Stimulated activated CD8-positive, alpha-beta memory T cell treated with anti-CD3 and anti-CD28 coated beads, Interleukin-15, amount 100 ng/mL, for 1 hour (primary cell): Measurements from ENCODE around the gene PPP1R1B.
A peak's percentile ranks its signal among the peaks of the same experiment; 100 is the strongest.

Source experiments
- DNase-seq: peaks from one replicate; pipeline ENCODE4 v3.0.0-alpha.2; 2020; ENCODE audit warnings: low read depth

The PPP1R1B gene

DNA sequence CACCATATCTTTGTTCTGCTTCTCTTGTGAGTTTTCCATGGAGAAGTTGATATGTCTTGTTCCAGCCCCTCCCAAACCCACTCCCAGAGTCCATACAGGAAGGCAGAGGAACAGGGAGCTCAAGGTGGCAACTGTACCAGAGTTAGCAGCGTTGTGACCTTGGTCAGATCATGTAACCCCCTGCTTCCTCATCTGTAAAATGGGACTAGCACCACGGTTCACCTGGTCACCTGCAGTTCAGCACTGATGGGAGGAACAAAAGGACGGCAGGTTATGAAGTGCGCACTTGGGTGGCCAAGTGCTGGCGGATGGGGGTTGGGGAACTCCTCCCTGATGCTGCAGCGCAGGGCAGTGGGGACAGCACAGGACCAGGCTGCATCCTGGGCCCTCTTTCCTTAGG, 11.3 kb upstream of the PPP1R1B start:
- DNase-seq = no peak

GRCh38 chr17:39617100-39617445, 9.7 kb upstream of the PPP1R1B start:
- no peak for DNase-seq

- DNase-seq = peak; percentile 17
Observed at GRCh38 chr17:39617446-39618245, 9.1 kb upstream of the PPP1R1B start.

- no peak for DNase-seq
Observed at GRCh38 chr17:39618246-39618913, 8.4 kb upstream of the PPP1R1B start.

GRCh38 chr17:39618956-39619785, 7.6 kb upstream of the PPP1R1B start:
- DNase-seq = no peak

DNA sequence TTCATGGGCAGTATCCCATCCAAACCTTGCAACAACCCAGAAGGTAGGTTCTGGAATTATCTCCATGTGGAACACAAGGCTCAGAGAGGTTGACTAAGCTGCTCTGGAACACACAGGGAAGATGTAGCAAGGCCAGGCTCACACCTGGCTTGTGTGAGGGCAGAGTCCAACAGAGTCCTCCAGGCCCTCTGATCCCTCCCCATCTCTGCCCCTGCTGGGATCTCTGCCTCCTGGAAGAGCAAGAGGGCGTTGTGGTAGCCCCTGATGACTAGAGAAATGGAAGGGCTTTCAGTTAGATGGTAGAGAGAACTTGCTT, 7.0 kb upstream of the PPP1R1B start:
- no peak for DNase-seq

DNA sequence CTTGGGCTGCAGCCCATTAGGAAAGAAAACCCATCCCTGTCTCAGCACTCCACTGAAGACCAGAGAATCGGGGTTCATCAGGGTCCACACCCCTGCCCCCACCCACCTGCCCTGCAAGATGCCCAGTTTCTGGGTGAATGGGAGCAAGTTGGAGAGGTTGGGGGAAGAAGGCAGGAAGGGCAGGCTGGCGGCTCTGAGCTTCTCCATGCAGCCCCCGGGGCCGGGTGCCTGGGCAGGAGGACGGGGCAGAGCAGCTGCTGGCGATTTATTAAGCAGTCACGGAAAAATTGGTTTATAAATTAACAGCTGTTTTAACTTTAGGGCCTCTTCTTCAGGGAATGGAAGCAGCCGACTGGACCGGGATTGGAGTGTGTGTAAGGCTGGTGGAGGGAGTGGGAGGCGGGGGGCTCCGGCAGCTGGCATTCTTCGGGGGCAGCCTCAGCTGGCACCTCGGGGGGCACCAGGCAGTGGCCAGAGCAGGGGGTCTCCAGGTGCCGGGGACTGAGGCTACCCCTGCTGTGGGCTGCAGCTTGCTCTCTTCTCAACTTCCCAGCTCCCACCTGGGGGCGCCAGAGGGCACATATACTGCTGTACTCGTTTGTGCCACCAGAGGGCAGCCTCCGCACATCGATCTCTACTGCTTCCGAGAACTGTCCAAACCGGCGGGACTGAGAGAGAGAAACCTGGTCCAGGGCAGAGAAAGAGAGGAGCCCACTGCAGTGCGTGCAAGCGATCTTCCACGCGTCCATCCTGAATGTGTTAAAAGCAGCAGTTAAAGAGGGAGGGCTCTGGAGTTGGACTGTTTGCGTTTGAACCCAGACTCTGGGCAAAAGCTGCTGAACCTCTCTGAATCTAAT, 5.0 kb upstream of the PPP1R1B start:
- peak; percentile 85 for DNase-seq

DNA sequence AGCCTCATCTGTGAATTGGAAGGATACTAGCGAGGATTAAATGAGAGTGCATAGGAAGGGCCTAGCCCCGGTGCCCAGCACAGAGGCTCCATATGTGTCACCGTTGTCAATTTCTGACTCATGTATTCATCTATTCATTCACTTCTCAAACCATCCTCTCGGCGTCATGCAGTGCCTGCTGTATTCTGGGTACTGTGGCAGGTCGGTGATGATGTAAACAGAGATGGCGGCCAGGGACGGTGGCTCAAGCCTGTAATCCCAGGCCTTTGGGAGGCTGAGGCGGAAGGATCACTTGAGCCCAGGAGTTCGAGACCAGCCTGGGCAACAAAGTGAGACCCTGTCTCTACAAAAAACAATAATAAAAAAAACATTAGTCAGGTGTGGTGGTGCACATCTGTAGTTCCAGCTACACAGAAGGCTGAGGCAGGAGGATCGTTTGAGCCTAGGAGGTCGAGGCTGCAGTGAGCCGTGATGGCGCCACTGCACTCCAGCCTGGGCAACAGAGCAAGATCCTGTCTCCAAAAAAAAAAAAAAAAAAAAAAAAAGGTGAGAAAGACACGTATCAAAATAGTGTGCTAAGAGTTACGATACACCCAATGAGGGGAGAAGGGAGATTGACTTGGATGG, 4.3 kb upstream of the PPP1R1B start:
- no peak for DNase-seq

GRCh38 chr17:39623356-39623950, 3.3 kb upstream of the PPP1R1B start:
- DNase-seq = peak; percentile 81

DNA sequence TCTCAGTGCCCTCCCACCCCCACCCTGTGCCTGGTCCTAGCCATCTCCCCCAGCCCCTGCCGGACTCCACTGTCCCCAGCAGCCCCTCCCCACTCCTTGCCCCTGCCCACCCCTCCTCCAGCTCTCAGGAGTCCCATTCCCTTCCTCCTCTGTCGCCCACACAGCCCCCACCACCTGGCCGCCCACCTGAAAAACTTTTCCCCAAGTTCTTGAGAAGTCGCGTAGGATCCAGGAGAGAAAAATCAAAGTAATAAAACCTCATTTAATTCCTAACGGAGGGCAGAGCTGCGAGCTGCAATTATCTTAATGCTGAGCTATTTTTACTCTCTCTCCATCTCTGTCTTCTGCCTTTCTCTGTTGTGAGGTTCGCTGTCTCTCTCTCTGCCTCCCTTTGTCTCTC, 2.4 kb upstream of the PPP1R1B start:
- no peak for DNase-seq

DNA sequence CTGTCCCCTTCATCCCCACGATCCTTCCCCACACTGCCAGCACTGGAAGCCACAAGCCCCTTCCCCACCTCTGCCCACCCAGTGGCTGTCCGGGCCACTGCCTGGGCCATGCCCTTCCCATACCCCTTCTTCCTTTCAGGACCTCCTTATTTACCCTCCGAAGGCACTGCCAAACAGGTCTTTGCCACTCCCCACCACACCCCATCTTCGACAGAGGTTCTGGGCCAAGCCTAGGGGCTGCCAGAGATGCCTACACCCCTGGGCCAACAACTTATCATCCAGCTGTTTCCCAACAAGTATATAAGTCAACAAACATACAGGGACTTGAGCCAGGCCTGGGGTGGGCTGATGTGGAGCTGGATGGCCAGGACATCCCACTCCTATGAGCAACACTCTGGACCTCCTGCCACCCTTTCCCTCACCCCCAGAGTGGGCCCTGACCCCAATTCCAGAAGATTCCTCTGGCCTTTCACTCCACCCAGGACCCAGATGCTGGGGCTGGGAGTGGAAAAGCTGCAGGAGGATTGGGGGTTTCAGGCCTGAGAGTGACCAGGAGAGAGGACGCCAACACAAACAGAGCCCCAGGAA, 1.5 kb upstream of the PPP1R1B start:
- no peak for DNase-seq

- no peak for DNase-seq
Observed at GRCh38 chr17:39627047-39627711, 427 bp downstream of the PPP1R1B start.

DNA sequence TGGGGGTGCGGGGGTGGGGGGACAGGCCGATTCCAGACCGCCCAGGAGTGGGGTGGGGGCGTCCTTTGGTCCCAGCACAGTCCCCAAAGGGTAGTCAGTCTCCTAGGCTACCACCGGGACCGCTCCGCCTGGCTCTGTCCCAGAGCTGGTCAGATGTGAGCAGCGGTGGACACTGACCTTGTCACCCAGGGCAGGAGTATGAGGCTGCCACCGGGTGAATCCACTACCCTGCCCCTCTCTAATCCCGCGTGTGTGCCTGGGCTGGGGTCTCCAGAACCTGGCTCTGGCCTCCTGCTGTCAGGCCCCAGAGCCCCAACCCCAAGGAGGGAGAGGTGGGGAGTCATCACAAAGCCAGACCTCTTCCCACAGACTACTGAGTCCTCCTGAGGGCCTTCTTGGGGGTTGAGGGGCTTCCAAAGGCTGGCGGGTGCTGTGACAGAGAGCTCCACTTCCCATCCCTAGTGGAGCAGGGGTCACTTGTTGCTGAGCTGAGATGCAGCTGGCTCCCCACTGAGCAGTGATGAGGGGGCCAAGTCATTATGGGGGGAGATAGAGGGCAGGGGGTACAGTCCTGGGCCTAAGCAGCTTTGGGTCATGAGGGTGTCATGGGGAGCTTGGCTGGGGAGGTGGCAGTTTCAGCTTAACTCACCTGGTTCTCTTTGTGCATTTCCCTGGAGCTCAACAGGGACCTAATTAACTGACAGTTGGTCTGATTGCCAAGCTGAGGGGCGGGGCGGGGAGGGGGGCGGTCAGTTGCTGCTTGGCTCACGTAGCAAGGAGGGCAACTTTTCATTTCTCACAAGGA, 1.2 kb downstream of the PPP1R1B start:
- DNase-seq = no peak

DNA sequence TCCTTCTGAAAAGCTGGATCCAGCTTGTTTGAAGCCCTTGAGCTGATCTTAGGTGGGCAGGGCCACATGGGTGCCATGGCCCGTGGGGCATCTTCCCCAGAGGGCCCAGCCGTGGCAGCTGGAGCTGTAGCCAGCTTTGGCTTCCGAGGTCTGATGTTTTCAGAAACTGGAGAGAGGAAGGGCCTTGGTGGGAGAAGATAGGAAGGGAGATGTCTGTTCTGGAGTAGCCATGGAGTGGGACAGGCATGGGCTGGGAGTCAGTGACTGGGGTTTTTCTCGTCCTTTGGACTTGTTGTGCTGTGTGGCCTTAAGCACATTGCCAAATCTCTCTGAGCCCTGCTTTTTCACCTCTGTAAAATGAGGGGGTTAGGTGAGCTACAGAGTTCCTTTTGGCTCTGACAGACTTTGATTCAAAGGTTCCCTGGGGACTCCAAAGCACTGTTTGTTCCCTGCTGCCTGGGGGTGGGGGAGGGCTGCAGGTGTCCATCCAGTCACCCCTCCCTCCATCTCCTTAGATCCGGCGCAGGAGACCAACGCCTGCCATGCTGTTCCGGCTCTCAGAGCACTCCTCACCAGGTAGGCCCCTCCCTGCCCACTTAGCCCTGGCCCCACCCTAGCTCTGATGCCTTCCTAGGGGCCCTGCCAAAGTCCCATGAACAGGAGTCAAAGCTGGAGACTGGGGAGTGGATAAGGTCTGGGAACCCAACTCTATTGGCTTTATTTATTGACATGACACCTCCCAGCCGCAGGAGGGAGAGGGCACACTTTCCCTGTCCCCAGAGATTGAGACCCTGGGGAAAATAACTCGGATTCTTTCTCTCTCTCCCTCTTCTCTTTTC, 2.1 kb downstream of the PPP1R1B start:
- DNase-seq = no peak

GRCh38 chr17:39629494-39629880, 2.7 kb downstream of the PPP1R1B start:
- DNase-seq = no peak

DNA sequence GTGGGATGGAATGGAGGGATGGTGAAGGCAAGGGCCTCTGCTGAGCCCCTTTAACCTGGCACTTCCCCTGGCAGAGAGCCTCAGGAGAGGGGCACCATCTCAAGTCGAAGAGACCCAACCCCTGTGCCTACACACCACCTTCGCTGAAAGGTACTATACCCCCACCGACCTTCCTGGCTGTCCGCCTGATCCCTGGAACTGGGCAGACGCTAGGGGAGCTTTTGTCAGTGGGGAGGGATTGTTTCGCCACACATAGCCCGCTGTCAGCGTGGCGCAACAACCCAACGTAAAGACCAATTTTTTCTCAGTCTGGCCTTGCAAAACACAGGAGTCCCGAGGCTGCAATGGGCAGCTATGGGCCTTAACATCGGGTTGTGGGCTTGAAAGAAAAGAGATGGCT, 3.1 kb downstream of the PPP1R1B start:
- DNase-seq = no peak

DNA sequence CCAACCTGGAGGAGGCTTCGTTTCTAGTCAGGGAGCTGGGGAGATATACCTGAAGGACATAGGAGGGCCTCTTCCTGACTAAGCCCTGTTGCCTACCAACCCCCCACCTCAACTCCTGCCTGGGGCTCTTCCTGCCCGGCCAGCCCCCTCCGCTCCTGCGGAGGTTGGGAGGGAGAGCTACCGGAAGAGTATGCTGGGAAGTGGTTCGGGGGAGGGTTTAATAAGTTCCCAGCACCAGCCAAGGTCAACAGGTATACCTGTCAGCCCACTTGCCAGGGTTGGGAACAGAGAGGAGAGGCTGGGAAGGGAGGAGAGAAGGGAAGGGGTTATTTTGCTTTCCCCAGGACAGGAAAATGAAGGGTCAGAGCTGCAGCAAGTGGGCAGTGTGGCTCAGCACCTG, 4.7 kb downstream of the PPP1R1B start:
- no peak for DNase-seq

DNA sequence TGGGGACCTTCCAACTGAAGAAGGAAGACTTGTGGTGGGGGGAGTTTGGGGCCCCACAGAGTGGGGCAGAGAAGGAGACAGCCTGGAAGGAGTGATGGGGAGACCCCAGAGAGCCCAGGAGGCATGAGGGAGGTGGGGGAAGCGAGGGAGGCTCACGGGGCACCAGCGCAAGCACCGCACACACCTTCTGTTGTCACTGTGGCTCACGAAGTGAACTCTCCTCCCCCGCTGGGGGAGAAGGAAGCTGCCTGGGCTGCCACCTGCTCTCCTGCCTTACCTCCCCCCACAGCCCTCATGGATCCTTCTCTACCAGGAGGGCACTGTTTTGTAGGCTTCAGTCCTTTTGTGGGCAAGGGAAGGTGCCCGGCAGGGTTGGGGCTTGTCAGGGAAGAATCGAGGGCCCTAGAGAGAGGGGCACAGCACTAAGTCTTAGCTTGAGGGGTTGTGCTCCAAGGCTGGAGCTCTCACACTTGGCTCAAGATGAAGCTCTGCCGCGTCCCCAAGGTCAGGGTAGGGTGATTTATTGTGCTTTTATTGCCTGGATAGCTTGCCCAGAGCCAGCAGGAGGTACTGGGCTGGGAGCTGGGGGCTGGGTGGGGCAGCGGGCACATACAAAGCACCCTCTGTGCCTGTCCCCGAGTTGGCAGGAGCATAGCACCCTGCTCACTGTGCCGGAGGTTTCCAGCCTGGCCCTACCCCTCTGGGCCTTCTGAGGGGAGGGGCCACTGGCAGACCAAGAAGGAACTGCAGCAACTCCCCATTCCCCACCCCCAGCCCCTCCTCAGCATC, 5.6 kb downstream of the PPP1R1B start:
- DNase-seq = no peak
